Ascending aorta (tissue), 2 donors: ENCODE results near the gene TNFAIP2. TPM values are rescaled to one million over a fixed set of nuclear protein-coding genes. Genes with fewer than 3 reads are reported as not detected.

Source experiments
- DNase-seq, 2 donors: peaks; one replicate each; pipeline ENCODE4 v3.0.0-alpha.2; 2019; ENCODE audit warnings: low spot score in 2 of 2
- H3K27ac ChIP-seq, 2 donors: fragments of 200-600 bp; sonication (generic); one replicate each; pipeline ENCODE4 v1.5.1; 2016 to 2017; ENCODE audit warnings: mild to moderate bottlenecking in 1 of 2
- H3K27me3 ChIP-seq: fragments of 200-600 bp; sonication (generic); one replicate; pipeline ENCODE4 v1.5.1; 2017
- H3K36me3 ChIP-seq, 2 donors: fragments of 200-600 bp; sonication (generic); one replicate each; pipeline ENCODE4 v1.5.1; 2016
- H3K4me1 ChIP-seq, 2 donors: fragments of 200-600 bp; sonication (generic); one replicate each; pipeline ENCODE4 v1.5.1; 2016 to 2017; ENCODE audit warnings: mild to moderate bottlenecking in 1 of 2
- H3K4me3 ChIP-seq, 2 donors: fragments of 200-600 bp; sonication (generic); one replicate each; pipeline ENCODE4 v1.5.1; 2016 to 2017; ENCODE audit warnings: mild to moderate bottlenecking in 1 of 2
- H3K9me3 ChIP-seq, 2 donors: fragments of 200-600 bp; sonication (generic); one replicate each; pipeline ENCODE4 v1.5.1; 2016
- CTCF ChIP-seq, 3 experiments: fragments of 200-600 bp in 2 of 3; fragments of 450-650 bp in 1 of 3; sonication (generic) in 2 of 3; IDR thresholded peaks; one replicate each; pipeline ENCODE4 v1.5.1; 2016 to 2019; ENCODE audit warnings: antibody characterized with exemption in 3 of 3, mild to moderate bottlenecking in 1 of 3, moderate library complexity in 1 of 3
- intact Hi-C: fragments of 100-400 bp; cut with DNase I; formaldehyde crosslinking; loops from one replicate; pipeline ENCODE4 v1.15.1; 2023
- total RNA-seq: library from RNA; depleted of rRNA; stranded (reverse); fragments of >200 nt; gene quantifications from one replicate; pipeline ENCODE4 v1.1.0, GENCODE V29; 2016

TNFAIP2 gene
- total RNA-seq, 1 donor from 2014 or later, result 133 TPM

GRCh38 chr14:103142721-103143302 is 19.6 kb downstream of the TNFAIP2 start:
- no peak for DNase-seq
- Histone ChIP-seq H3K27ac (no peak overlapping the region), H3K9me3 (no peaks in the 10 kb centered on the region), H3K36me3 (no peaks in the 10 kb centered on the region), H3K27me3 (peaks cover 3% of the 10 kb centered on the region), H3K4me3 (no peak overlapping the region), H3K4me1 (no peaks in the 10 kb centered on the region)
- intact Hi-C loops, result no loop called here
- TF ChIP-seq CTCF (IDR thresholded peaks at IDR 0.05), result no peak

GRCh38 chr14:103143506-103143905 is 20.2 kb downstream of the TNFAIP2 start:
- Histone ChIP-seq H3K4me3 (no peak overlapping the region), H3K27me3 (peaks cover 3% of the 10 kb centered on the region), H3K4me1 (no peaks in the 10 kb centered on the region), H3K27ac (no peak overlapping the region), H3K9me3 (no peaks in the 10 kb centered on the region), H3K36me3 (no peaks in the 10 kb centered on the region)
- intact Hi-C loops, result no loop called here
- no peak for DNase-seq
- TF ChIP-seq CTCF (IDR thresholded peaks at IDR 0.05), result no peak

GRCh38 chr14:103144085-103144484 is 20.8 kb downstream of the TNFAIP2 start:
- no peak for TF ChIP-seq CTCF (IDR thresholded peaks at IDR 0.05)
- no peaks in the 10 kb centered on the region for H3K4me1 ChIP-seq
- no peaks in the 10 kb centered on the region for H3K36me3 ChIP-seq
- intact Hi-C loops, result no loop called here
- H3K27ac ChIP-seq, result no peak overlapping the region
- H3K4me3 ChIP-seq, result no peak overlapping the region
- no peaks in the 10 kb centered on the region for H3K27me3 ChIP-seq
- H3K9me3 ChIP-seq, result no peaks in the 10 kb centered on the region
- DNase-seq, result no peak

- no peak overlapping the region for H3K27ac ChIP-seq
- H3K4me1 ChIP-seq, result no peaks in the 10 kb centered on the region
- DNase-seq, result no peak
- H3K9me3 ChIP-seq, result no peaks in the 10 kb centered on the region
- H3K4me3 ChIP-seq, result no peak overlapping the region
- H3K27me3 ChIP-seq, result no peaks in the 10 kb centered on the region
- intact Hi-C loops, result no loop called here
- no peak for TF ChIP-seq CTCF (IDR thresholded peaks at IDR 0.05)
- no peaks in the 10 kb centered on the region for H3K36me3 ChIP-seq
These were observed 23.0 kb downstream of the TNFAIP2 start for GRCh38 chr14:103146141-103146709.

GRCh38 chr14:103149351-103150237 is 26.3 kb downstream of the TNFAIP2 start:
- Histone ChIP-seq H3K36me3 (no peaks in the 10 kb centered on the region), H3K4me1 (no peaks in the 10 kb centered on the region), H3K27me3 (no peaks in the 10 kb centered on the region), H3K4me3 (no peak overlapping the region), H3K27ac (no peak overlapping the region), H3K9me3 (no peaks in the 10 kb centered on the region)
- TF ChIP-seq CTCF (IDR thresholded peaks at IDR 0.05), result no peak
- intact Hi-C loops, result no loop called here
- DNase-seq, result no peak
